ENCODE data around the gene SPRED3.
A peak's percentile ranks its signal among the peaks of the same experiment; 100 is the strongest.

SPRED3 gene

DNA sequence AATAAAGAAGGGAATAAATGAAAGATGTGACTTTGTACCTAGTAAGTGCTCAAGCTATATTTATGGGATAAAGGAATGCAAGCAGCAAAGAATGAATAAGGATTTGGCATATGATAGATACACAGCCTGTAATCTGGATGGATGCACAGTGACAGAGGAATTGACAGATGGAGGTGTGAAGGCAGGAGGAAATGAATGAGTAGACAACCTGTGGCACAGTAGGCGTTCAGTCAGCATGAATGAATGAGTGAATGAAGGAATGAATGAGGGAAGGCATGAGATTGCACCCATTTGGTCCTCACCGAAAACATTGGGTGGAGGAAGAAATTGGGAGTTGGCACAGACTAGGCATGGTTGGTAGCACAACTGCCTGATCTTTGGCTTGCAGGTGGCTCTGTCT is 18.9 kb upstream of the SPRED3 start:
- in situ Hi-C loops (cut with MboI; ENCODE audit: low pct_unique_long_range_greater_than_20kb, low sequenced_read_pairs), result no loop called here
- no peak for DNase-seq

DNA sequence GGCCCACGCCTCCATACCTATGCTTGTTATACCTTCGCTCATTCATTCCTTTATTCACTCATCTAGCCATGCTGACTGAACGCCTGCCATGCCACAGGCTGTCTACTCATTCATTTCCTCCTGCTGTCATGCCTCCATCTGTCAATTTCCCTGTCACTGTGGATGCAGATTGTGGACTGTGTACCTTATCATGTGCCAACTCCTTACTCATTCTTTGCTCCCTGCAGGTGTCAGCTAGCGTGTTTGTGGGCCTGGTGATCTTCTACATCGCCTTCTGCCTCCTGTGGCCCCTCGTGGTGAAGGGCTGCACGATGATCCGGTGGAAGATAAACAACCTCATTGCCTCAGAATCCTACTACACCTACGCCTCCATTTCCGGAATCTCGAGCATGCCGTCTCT is 18.2 kb upstream of the SPRED3 start:
- in situ Hi-C loops (cut with MboI; ENCODE audit: low pct_unique_long_range_greater_than_20kb, low sequenced_read_pairs), result no loop called here
- no peak for DNase-seq

DNA sequence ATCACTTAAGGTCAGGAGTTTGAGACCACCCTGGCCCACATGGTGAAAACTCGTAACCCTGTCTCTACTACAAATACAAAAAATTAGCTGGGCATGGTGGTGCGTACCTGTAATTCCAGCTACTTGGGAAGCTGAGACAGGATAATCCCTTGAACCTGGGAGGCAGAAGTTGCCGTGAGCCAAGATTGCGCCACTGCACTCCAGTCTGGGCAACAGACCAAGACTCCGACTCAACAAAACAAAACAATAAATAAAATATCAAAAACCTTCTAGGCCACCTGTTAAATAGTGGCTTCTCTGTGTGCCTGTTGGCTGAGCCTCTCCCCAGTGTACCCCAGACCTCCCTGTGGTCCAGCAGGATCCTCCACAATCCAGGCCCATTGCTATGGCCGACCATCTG is 17.4 kb upstream of the SPRED3 start:
- no peak for DNase-seq
- in situ Hi-C loops (cut with MboI; ENCODE audit: low pct_unique_long_range_greater_than_20kb, low sequenced_read_pairs), result no loop called here

DNA sequence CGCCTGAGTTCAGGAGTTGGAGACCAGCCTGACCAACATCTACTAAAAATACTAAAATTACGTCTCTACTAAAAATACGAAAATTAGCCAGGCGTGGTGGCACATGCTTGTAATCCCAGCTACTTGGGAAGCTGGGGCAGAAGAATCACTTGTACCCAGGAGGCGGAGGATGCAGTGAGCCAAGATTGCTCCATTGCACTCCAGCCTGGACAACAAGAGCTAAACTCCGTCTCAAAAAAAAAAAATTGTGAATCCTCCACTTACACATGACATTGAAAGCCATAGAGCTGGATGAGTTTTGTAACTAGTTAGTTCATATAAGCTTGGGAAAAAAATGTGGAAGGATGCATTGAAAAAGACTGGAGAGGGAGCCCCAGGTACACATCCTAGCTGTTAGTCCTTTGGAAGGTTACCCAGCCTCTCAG is 14.6 kb upstream of the SPRED3 start:
- no peak for DNase-seq
- in situ Hi-C loops (cut with MboI; ENCODE audit: low pct_unique_long_range_greater_than_20kb, low sequenced_read_pairs), result no loop called here

- in situ Hi-C loops (cut with MboI; ENCODE audit: low pct_unique_long_range_greater_than_20kb, low sequenced_read_pairs), result no loop called here
- DNase-seq, result peak; percentile 100
Observed at GRCh38 chr19:38374332-38375097, 14.0 kb upstream of the SPRED3 start, which contains the start of gene PSMD8. PSMD8 (plus strand) TSS chr19:38374571; CDS start chr19:38374602, 31 bp downstream.

- DNase-seq, result no peak
Observed at GRCh38 chr19:38375098-38375493, 13.4 kb upstream of the SPRED3 start.

GRCh38 chr19:38375748-38376147 is 12.7 kb upstream of the SPRED3 start:
- DNase-seq, result no peak
- in situ Hi-C loops (cut with MboI; ENCODE audit: low pct_unique_long_range_greater_than_20kb, low sequenced_read_pairs), result no loop called here

More at GRCh38 chr19:38375098-38375493, 13.4 kb upstream of the SPRED3 start:
- in situ Hi-C loops (cut with MboI; ENCODE audit: low pct_unique_long_range_greater_than_20kb, low sequenced_read_pairs), result no loop called here

GRCh38 chr19:38376576-38376975 is 11.9 kb upstream of the SPRED3 start:
- no peak for DNase-seq
- in situ Hi-C loops (cut with MboI; ENCODE audit: low pct_unique_long_range_greater_than_20kb, low sequenced_read_pairs), result no loop called here

DNA sequence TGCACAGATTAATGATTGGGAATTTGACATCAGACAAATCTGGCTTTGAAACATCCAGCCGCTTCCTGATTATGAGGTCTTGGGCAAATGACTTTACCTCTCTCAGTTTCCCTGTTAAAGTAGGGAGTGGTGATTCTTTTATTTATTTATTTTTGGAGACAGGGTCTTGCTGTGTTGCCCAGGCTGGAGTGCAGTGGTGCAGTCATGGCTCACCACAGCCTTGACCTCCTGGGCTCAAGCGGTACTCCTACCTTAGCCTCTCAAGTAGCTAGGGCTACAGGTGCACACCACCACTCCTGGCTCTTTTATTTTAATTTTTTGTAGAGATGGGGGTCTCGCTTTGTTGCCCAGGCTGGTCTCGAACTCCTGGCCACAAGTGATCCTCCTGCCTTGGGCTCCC is 11.4 kb upstream of the SPRED3 start:
- in situ Hi-C loops (cut with MboI; ENCODE audit: low pct_unique_long_range_greater_than_20kb, low sequenced_read_pairs), result no loop called here
- no peak for DNase-seq

GRCh38 chr19:38378866-38379265 is 9.6 kb upstream of the SPRED3 start:
- in situ Hi-C loops (cut with MboI; ENCODE audit: low pct_unique_long_range_greater_than_20kb, low sequenced_read_pairs), result no loop called here
- DNase-seq, result no peak

- no peak for DNase-seq
- in situ Hi-C loops (cut with MboI; ENCODE audit: low pct_unique_long_range_greater_than_20kb, low sequenced_read_pairs), result no loop called here
Observed at GRCh38 chr19:38381138-38381537, 7.4 kb upstream of the SPRED3 start.

DNA sequence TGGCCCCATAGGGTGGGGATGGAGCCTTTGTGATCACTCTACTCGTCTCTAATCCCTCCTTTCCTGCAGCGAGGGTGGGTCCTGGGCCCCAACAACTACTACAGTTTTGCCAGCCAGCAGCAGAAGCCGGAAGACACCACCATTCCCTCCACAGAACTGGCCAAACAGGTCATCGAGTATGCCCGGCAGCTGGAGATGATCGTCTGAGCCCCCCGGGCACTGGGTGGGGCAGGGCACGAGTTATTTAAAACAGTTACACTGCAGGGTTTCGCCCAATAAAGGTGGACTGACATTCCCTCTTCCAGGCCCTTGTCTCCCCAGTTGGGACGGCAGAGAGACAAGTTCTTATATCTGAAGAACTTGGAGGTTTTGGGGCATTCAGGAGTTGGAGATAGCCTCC is 5.3 kb upstream of the SPRED3 start:
- in situ Hi-C loops (cut with MboI; ENCODE audit: low pct_unique_long_range_greater_than_20kb, low sequenced_read_pairs), result no loop called here
- no peak for DNase-seq

- in situ Hi-C loops (cut with MboI; ENCODE audit: low pct_unique_long_range_greater_than_20kb, low sequenced_read_pairs), result no loop called here
Observed at GRCh38 chr19:38383743-38384142, 4.8 kb upstream of the SPRED3 start.

DNA sequence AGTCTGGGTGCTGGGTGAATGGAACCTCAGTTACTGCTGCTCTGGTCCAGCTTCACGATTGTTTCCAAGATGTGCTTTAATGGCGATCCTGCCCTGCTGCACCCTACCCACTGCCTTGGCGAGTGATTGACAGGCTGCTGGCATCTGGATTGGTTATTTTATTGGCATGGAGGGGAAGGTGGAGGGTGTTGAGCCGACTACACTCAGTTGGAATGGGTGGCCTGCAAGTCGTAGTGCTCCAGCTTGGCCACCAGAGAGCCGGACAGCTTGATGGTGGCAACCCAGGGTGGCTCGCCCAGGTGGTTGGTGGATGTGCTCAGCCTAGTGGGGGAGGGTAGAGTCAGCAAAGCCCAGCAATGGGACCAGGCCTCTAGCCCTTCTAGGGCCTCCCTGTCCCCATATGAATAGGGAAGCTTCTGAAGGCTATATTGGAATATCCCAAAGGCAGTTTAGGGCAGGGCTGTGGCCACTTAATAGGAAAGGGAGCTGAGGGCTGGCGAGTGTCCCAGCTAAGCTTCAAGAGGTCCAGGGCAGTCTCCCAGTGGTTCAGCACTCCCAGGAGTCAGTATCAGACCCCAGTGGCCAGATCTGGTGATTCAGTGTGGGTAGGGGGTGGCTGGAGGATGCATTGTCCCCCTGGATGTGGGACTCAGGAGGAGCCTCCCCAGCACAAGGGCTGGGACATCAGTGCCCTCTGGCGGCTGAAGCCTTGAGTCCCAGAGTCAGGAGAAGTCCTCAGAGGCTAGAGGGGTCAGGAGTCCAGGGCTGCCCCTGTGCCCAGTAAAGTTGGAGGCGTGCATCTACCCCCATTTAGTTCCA is 4.1 kb upstream of the SPRED3 start:
- in situ Hi-C loops (cut with MboI; ENCODE audit: low pct_unique_long_range_greater_than_20kb, low sequenced_read_pairs), result no loop called here

More at GRCh38 chr19:38383743-38384142, 4.8 kb upstream of the SPRED3 start:
- no peak for DNase-seq

GRCh38 chr19:38385057-38385803 is 3.3 kb upstream of the SPRED3 start:
- no peak for DNase-seq
- in situ Hi-C loops (cut with MboI; ENCODE audit: low pct_unique_long_range_greater_than_20kb, low sequenced_read_pairs), result no loop called here

More for the DNA sequence above, 4.1 kb upstream of the SPRED3 start:
- no peak for DNase-seq

- in situ Hi-C loops (cut with MboI; ENCODE audit: low pct_unique_long_range_greater_than_20kb, low sequenced_read_pairs), result no loop called here
- DNase-seq, result no peak
Observed at GRCh38 chr19:38385804-38386257, 2.7 kb upstream of the SPRED3 start.

GRCh38 chr19:38386300-38386970 is 2.1 kb upstream of the SPRED3 start:
- in situ Hi-C loops (cut with MboI; ENCODE audit: low pct_unique_long_range_greater_than_20kb, low sequenced_read_pairs), result no loop called here
- no peak for DNase-seq

DNA sequence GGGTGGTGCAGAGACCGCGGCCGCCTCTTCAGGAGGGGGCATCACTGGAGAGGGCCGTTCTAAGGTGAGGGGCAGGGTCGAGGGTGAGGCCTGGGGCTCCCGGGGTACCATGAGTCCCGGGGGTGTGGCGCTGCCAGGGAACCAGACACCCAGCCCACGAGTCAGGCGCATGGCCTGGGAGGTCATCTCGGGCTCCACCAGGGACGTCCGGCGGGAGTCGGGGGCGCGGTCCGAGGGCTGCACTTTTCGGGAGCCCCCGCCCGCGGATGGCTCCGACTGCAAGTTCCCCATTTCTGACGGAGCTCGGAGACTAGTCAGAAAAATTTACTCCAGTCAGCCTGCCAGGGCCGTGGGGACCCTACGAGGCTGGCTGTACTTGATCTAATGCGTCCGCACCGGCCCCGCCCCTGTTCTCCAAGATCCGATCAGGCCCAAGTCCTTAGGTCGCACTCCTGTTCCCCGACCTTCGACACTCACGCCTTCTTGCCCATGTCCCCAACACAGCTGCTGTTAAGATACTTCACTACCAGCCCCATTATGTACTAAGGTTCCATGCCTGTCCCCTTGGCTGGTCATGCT is 1.4 kb upstream of the SPRED3 start:
- DNase-seq, result no peak

More for the DNA sequence above, 1.4 kb upstream of the SPRED3 start:
- in situ Hi-C loops (cut with MboI; ENCODE audit: low pct_unique_long_range_greater_than_20kb, low sequenced_read_pairs), result no loop called here
